ELR (cell line): ENCODE results near the gene HLCS.
"Not testable (repeated sequence)": the region's sequence is repeated elsewhere in the genome, so short reads cannot be mapped to it uniquely, and the experiment has no call there.

Source experiments
- DNase-seq: peaks from one replicate; pipeline ENCODE4 v3.0.0-alpha.2; 2015; ENCODE audit warnings: low read depth

The HLCS gene

GRCh38 chr21:36966066-36966820 lies at the start of gene HLCS:
Gene HLCS, minus strand, starts transcription at chr21:36966669. Its CDS starts 31 bp downstream, at chr21:36966638.
- peak; percentile 77 for DNase-seq

GRCh38 chr21:37009740-37010341 lies 43.4 kb upstream of the HLCS start:
- peak; percentile 79 for DNase-seq

- no peak for DNase-seq
Observed at GRCh38 chr21:37008724-37009123, 42.3 kb upstream of the HLCS start.

DNA sequence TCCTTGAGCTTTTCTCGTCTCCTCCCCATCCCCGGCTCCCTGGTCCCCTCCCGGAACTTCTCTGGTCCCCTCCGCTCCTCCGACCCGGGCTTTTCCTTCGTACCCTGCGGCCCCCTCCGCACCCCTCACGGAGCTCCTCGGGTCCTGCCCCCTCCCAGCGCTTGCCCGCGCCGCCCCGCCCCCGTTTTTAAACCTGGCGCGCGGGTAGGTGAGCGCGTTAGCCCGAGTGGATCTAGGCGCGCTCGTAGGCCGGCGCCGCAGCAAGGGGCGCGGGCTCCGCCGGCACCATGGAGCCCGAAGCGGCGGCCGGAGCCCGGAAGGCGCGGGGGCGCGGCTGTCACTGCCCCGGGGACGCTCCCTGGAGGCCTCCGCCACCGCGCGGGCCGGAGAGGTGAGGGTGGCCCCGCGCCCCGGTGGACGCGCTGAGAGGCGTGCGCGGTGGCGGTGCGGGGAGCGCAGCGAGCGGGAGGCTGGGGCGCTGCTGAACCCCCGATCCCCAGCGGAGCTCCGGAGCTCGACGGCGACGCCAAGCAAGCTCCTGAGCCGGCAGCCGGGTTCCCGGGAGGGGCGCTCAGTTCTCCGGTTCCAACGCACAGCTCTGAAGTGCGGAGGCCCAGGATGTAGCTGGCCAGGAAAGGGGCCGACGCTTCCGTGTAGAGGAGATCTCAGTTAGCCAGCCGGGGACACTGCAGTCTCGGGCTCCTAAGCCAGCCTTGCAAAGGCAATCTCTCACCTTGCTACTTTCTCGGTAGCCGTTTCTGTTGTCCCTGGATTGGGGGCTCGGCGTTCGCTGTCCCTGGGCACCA lies 40.2 kb upstream of the HLCS start, which contains the start of gene RIPPLY3:
TSS of gene RIPPLY3 (plus strand) at position 217 of the 806 bp plus-strand sequence. CDS start at position 288, 71 bp downstream.
- peak; percentile 37 for DNase-seq

GRCh38 chr21:37005548-37006485 lies 39.3 kb upstream of the HLCS start:
- no peak for DNase-seq

GRCh38 chr21:37003917-37004316 lies 37.4 kb upstream of the HLCS start:
- not testable (repeated sequence) for DNase-seq

DNA sequence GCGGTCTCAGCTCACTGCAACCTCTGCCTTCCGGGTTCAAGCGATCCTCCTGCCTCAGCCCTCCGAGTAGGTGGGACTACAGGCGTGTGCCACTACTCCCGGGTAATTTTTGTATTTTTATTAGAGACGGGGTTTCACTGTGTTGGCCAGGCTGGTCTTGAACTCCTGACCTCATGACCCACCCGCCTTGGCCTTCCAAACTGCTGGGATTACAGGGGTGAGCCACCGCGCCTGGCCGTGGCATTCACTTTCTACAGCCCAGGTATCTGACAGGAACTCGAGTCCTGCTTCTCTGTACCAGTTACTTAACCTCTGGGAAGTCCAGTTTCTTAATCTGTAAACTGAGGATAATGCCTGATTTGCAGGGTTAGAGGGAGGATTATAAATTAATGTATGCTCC lies 36.4 kb upstream of the HLCS start:
- not testable (repeated sequence) for DNase-seq

GRCh38 chr21:37001441-37001840 lies 35.0 kb upstream of the HLCS start:
- no peak for DNase-seq

DNA sequence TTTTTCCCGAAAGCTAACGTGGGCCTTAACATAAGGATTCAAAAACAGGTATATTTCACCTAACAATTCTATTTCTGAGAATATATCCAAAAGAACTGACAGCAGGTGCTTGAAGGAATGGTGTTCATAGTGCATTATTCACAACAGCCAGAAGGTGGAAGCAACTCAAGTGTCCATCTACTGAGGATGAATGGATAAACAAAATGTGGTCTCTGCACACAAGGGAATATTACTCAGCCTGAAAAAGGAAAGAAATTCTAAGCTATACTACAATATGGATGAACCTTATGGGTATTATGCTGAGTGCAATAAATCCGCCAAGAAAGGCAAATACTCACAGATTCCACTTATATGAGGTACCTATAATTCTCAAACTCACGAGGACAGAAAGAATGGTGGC lies 33.9 kb upstream of the HLCS start:
- peak; percentile 37 for DNase-seq

DNA sequence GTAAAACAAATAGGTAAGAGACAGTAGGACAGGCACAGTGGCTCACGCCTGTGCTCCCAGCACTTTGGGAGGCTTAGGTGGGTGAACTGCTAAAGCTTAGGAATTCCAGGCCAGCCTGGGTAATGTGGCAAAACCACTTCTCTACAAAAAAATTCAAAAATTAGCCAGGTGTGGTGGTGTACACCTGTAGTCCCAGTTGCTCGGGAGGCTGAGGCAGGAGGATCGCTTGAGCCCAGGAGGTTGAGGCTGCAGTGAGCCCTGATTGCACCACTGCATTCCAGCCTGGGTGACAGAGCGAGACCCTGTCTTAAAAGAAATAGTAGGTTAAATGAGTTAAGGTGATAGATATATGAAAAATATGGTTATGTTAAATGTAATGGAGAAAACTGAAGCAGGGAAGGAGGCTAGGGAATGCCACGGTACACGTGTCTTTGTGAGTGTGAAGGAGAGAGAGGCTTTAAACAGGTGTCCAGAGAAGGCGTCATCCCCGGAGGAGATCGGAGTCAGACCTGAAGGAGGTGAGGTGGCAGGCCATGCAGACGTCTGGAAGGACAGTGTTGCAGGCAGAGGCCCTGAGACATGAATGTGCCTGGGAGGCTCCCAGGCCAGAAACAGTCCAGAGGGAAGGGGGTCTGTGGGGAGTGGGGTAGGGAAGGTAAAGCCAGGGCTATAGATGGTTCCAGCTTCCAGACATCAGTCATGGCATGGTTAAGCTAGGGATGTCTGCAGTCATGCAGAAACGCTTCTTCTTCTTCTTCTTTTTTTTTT lies 32.8 kb upstream of the HLCS start:
- no peak for DNase-seq

DNA sequence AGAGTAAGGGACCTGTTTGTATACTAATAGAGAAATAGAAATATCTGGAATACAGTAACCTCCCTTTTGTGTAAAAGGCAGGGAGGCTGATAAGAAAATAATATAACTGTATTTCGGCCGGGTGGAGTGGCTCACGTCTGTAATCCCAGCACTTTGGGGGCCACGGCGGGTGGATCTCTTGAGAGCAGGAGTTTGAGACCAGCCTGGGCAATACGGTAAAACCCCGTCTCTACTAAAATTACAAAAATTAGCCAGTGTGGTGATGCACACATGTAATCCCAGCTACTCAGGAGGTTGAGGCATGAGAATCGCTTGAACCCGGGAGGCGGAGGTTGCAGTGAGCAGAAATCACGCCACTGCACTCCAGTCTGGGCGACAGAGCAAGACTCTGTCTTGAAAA lies 28.8 kb upstream of the HLCS start:
- not testable (repeated sequence) for DNase-seq

GRCh38 chr21:36994501-36995158 lies 28.2 kb upstream of the HLCS start:
- no peak for DNase-seq

DNA sequence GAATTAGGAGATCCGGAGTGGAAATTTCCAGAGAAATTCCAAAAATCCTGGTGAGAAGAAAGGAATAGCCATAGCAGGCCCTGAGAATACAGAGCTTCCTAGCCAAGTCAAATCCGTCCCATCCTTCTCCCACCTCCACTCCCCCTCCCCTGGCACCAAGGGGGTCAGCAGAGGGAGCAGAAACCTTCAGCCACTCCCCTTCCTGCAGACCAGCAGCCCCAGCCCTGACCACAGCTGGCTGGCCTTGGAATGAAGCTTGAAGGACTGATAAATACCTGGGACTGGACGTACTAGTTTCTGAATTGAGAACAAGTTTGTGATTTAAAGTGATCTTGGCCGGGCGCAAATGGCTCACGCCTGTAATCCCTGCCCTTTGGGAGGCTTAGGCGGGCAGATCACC lies 26.2 kb upstream of the HLCS start:
- no peak for DNase-seq

GRCh38 chr21:36990508-36991205 lies 24.2 kb upstream of the HLCS start:
- no peak for DNase-seq

DNA sequence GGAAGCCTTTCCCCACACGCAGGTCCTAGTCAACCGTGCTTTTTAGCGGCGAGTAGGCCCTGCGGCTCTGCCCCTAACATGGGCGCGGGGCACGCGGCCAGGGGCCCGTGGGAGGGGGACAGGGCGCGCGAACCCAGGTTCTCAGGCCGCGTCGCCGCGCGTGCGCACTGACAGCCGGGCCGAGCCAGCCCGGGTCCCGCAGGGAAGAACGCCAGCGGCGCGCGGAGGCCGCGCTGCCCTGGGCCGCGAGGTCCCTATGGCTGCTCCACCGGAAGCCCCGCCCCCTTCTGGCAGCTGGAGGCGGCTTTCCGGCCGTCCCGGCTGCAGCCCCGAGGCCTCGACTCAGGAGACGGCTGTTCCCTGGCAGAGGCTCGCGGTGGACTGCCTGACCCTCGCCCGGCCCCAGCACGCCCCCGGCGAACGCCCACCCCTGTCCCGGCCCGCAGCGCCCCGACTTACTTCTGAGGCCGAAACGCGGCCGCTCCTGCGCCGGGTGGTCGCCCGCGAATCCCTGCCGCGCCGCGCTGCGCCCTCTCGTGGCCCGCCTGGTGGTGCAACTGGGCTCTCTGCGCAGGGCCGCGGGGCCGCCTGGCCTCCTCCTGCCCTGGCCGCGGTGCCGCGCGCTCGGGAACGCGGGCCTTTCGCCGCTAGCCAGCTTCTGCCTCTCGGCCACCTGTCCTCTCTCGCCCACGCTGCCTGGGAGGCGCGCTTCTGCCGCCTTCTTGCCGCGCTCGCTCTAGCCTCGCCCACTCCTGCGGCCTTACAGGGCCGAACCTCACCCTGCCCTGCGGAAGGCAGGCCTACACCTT lies 23.4 kb upstream of the HLCS start:
- peak; percentile 90 for DNase-seq

GRCh38 chr21:36989199-36989698 lies 22.8 kb upstream of the HLCS start:
- DNase-seq, result not testable (repeated sequence)

GRCh38 chr21:36988536-36988935 lies 22.1 kb upstream of the HLCS start:
- no peak for DNase-seq

- no peak for DNase-seq
Observed at GRCh38 chr21:36987845-36988244, 21.4 kb upstream of the HLCS start.
